Measurements from ENCODE around the gene TBATA. TPM values are rescaled to one million over a fixed set of nuclear protein-coding genes. Genes with fewer than 3 reads are reported as not detected.

TBATA gene
- total RNA-seq, 1 experiment from 2014 or later, result not detected

DNA sequence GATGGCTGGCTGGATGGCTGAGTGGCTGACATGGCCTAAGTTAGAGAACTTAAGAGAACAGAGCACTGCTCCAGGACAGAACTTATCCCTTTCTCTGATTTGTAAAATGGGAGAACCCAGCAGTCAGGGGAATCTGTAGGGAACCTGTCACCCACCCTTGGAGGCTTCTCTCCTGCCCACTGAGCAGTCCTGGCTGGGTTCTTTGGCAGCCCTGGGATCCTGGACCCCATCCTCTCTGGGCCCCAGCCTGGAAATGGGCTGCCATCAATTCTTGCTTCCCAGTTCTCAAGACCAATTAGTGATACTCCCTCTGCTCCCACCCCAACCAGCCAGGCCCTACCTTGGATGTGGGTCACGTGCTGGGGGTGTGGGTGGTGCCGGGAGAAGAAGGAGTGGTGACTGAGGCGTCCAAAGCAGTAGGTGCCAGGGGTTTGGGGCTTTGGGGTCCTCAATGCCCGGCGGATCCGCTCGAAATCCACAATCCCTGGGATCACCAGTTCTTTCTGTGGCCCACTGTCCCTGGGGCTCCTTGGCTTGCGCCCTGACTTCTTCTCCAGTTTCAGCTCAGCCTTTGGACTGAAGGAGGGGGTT, 3.6 kb downstream of the TBATA start:
- DNase-seq (ENCODE audit: low spot score), result no peak
- no peak for TF ChIP-seq CREB1 (CRISPR knock-in tag; IDR thresholded peaks at IDR 0.05)
- TF ChIP-seq TCF7 (CRISPR knock-in tag; IDR thresholded peaks at IDR 0.05; ENCODE audit: low read depth), result no peak
- Mint-ChIP-seq H3K27ac (no peak overlapping the region), H3K9me3 (no peaks in the 10 kb centered on the region), H3K4me3 (no peak overlapping the region), H3K27me3 (ENCODE audit: low read depth) (no peaks in the 10 kb centered on the region), H3K36me3 (no peaks in the 10 kb centered on the region), H3K4me1 (peaks cover 3% of the 10 kb centered on the region; the same call in 1 of the 2 replicates)
- CTCF ChIA-PET, result interaction anchor here (1.1 kb wide), 1 partner anchor 31 kb away, joined by 3 read pairs; no protein-coding TSS in a partner anchor
- POLR2A ChIA-PET, result no interaction called here
- no peak for ATAC-seq

GRCh38 chr10:70780772-70781171, 4.4 kb downstream of the TBATA start:
- H3K36me3 Mint-ChIP-seq, result no peaks in the 10 kb centered on the region
- DNase-seq (ENCODE audit: low spot score), result no peak
- peaks cover 3% of the 10 kb centered on the region; the same call in 1 of the 2 replicates for H3K4me1 Mint-ChIP-seq
- ChIA-PET CTCF (interaction anchor here (1.1 kb wide), 1 partner anchor 32 kb away, joined by 3 read pairs; no protein-coding TSS in a partner anchor), POLR2A (no interaction called here)
- no peak for ATAC-seq
- TF ChIP-seq NFYB (CRISPR knock-in tag; conservative IDR thresholded peaks at IDR 0.05; ENCODE audit: low read depth) (no peak), PRRX2 (CRISPR knock-in tag; IDR thresholded peaks at IDR 0.05) (no peak), ZNF425 (CRISPR knock-in tag; conservative IDR thresholded peaks at IDR 0.05) (no peak), ESRRA (CRISPR knock-in tag; IDR thresholded peaks at IDR 0.05; ENCODE audit: borderline replicate concordance) (no peak), ATF1 (CRISPR knock-in tag; IDR thresholded peaks at IDR 0.05) (no peak), NR2C2 (CRISPR knock-in tag; IDR thresholded peaks at IDR 0.05) (no peak), ZNF138 (CRISPR knock-in tag; conservative IDR thresholded peaks at IDR 0.05) (no peak)
- TF ChIP-seq, protein P1, sequence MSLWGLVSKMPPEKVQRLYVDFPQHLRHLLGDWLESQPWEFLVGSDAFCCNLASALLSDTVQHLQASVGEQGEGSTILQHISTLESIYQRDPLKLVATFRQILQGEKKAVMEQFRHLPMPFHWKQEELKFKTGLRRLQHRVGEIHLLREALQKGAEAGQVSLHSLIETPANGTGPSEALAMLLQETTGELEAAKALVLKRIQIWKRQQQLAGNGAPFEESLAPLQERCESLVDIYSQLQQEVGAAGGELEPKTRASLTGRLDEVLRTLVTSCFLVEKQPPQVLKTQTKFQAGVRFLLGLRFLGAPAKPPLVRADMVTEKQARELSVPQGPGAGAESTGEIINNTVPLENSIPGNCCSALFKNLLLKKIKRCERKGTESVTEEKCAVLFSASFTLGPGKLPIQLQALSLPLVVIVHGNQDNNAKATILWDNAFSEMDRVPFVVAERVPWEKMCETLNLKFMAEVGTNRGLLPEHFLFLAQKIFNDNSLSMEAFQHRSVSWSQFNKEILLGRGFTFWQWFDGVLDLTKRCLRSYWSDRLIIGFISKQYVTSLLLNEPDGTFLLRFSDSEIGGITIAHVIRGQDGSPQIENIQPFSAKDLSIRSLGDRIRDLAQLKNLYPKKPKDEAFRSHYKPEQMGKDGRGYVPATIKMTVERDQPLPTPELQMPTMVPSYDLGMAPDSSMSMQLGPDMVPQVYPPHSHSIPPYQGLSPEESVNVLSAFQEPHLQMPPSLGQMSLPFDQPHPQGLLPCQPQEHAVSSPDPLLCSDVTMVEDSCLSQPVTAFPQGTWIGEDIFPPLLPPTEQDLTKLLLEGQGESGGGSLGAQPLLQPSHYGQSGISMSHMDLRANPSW (CRISPR knock-in tag; conservative IDR thresholded peaks at IDR 0.05; ENCODE audit: low read depth), result no peak
- TF ChIP-seq, protein P2, sequence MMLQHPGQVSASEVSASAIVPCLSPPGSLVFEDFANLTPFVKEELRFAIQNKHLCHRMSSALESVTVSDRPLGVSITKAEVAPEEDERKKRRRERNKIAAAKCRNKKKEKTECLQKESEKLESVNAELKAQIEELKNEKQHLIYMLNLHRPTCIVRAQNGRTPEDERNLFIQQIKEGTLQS (CRISPR knock-in tag; conservative IDR thresholded peaks at IDR 0.05), result no peak
- TF ChIP-seq, protein P3, sequence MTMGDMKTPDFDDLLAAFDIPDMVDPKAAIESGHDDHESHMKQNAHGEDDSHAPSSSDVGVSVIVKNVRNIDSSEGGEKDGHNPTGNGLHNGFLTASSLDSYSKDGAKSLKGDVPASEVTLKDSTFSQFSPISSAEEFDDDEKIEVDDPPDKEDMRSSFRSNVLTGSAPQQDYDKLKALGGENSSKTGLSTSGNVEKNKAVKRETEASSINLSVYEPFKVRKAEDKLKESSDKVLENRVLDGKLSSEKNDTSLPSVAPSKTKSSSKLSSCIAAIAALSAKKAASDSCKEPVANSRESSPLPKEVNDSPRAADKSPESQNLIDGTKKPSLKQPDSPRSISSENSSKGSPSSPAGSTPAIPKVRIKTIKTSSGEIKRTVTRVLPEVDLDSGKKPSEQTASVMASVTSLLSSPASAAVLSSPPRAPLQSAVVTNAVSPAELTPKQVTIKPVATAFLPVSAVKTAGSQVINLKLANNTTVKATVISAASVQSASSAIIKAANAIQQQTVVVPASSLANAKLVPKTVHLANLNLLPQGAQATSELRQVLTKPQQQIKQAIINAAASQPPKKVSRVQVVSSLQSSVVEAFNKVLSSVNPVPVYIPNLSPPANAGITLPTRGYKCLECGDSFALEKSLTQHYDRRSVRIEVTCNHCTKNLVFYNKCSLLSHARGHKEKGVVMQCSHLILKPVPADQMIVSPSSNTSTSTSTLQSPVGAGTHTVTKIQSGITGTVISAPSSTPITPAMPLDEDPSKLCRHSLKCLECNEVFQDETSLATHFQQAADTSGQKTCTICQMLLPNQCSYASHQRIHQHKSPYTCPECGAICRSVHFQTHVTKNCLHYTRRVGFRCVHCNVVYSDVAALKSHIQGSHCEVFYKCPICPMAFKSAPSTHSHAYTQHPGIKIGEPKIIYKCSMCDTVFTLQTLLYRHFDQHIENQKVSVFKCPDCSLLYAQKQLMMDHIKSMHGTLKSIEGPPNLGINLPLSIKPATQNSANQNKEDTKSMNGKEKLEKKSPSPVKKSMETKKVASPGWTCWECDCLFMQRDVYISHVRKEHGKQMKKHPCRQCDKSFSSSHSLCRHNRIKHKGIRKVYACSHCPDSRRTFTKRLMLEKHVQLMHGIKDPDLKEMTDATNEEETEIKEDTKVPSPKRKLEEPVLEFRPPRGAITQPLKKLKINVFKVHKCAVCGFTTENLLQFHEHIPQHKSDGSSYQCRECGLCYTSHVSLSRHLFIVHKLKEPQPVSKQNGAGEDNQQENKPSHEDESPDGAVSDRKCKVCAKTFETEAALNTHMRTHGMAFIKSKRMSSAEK (CRISPR knock-in tag; IDR thresholded peaks at IDR 0.05; ENCODE audit: borderline replicate concordance), result no peak
- TF ChIP-seq, protein P4, sequence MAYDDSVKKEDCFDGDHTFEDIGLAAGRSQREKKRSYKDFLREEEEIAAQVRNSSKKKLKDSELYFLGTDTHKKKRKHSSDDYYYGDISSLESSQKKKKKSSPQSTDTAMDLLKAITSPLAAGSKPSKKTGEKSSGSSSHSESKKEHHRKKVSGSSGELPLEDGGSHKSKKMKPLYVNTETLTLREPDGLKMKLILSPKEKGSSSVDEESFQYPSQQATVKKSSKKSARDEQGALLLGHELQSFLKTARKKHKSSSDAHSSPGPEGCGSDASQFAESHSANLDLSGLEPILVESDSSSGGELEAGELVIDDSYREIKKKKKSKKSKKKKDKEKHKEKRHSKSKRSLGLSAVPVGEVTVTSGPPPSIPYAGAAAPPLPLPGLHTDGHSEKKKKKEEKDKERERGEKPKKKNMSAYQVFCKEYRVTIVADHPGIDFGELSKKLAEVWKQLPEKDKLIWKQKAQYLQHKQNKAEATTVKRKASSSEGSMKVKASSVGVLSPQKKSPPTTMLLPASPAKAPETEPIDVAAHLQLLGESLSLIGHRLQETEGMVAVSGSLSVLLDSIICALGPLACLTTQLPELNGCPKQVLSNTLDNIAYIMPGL (CRISPR knock-in tag; IDR thresholded peaks at IDR 0.05), result no peak
- H3K4me3 Mint-ChIP-seq, result no peak overlapping the region
- H3K27ac Mint-ChIP-seq, result no peak overlapping the region
- no peaks in the 10 kb centered on the region for H3K27me3 Mint-ChIP-seq (ENCODE audit: low read depth)
- H3K9me3 Mint-ChIP-seq, result no peaks in the 10 kb centered on the region
